Smooth muscle cell (in vitro differentiated cells): Measurements from ENCODE around the gene RERE. TPM values are rescaled to one million over a fixed set of nuclear protein-coding genes. Genes with fewer than 3 reads are reported as not detected.

Source experiments
- DNase-seq: peaks from one replicate; lab custom pipeline; 2025; ENCODE audit not compliant: unreplicated experiment; lab: John Stamatoyannopoulos, UW
- H2AFZ ChIP-seq: fragments of 200-600 bp; sonication (generic); 2 replicates; pipeline ENCODE4 v1.6.0; 2016; ENCODE audit warnings: antibody characterized with exemption, low read depth, mild to moderate bottlenecking
- H3F3A ChIP-seq: fragments of 200-600 bp; sonication (generic); 2 replicates; pipeline ENCODE4 v1.6.0; 2017; ENCODE audit warnings: antibody characterized with exemption, low read depth
- H3K27ac ChIP-seq: fragments of 200-600 bp; sonication (generic); 2 replicates; pipeline ENCODE4 v1.5.1; 2016; ENCODE audit warnings: low read depth, mild to moderate bottlenecking
- H3K27me3 ChIP-seq: fragments of 200-600 bp; sonication (generic); 2 replicates; pipeline ENCODE4 v1.6.1; 2016; ENCODE audit warnings: low read depth, mild to moderate bottlenecking
- H3K36me3 ChIP-seq: fragments of 200-600 bp; sonication (generic); 2 replicates; pipeline ENCODE4 v1.5.1; 2016; ENCODE audit warnings: low read depth
- H3K4me1 ChIP-seq: fragments of 200-600 bp; sonication (generic); 2 replicates; pipeline ENCODE4 v1.5.1; 2016; ENCODE audit warnings: low read depth
- H3K4me2 ChIP-seq: fragments of 200-600 bp; sonication (generic); 2 replicates; pipeline ENCODE4 v1.6.0; 2016; ENCODE audit warnings: mild to moderate bottlenecking
- H3K4me3 ChIP-seq: fragments of 200-600 bp; sonication (generic); 2 replicates; pipeline ENCODE4 v1.5.1; 2016; ENCODE audit warnings: mild to moderate bottlenecking
- H3K79me2 ChIP-seq: fragments of 200-600 bp; sonication (generic); 2 replicates; pipeline ENCODE4 v1.6.0; 2016; ENCODE audit warnings: low read depth, mild to moderate bottlenecking
- H3K9ac ChIP-seq: fragments of 200-600 bp; sonication (generic); 2 replicates; pipeline ENCODE4 v1.6.0; 2016; ENCODE audit warnings: low read depth
- H3K9me3 ChIP-seq: fragments of 200-600 bp; sonication (generic); replicated peaks from 2 replicates; pipeline ENCODE4 v1.5.1; 2016; ENCODE audit warnings: low read depth
- H4K20me1 ChIP-seq: fragments of 200-600 bp; sonication (generic); 2 replicates; pipeline ENCODE4 v1.6.0; 2016; ENCODE audit warnings: low read depth
- CTCF ChIP-seq: fragments of 200-600 bp; sonication (generic); IDR thresholded peaks from 2 replicates; pipeline ENCODE4 v1.5.1; 2017; ENCODE audit warnings: borderline replicate concordance, mild to moderate bottlenecking, antibody characterized with exemption; ENCODE audit not compliant: insufficient read depth, poor library complexity, severe bottlenecking
- WGBS: methylation state at CpG from one replicate; pipeline ENCODE4 v1.1.7; 2016; ENCODE audit warnings: low lambda C conversion rate; 5-methylcytosine and 5-hydroxymethylcytosine counted together
- polyA plus RNA-seq: library from polyadenylated mRNA; unstranded; fragments of >200 nt; fragmentation: Nextera tagmentation; extraction: Ambion mirVana; gene quantifications from 2 replicates; pipeline ENCODE4 v1.2.1, GENCODE V29; 2016
- total RNA-seq: library from RNA; depleted of rRNA; stranded (reverse); fragments of >200 nt; gene quantifications from 2 replicates; pipeline ENCODE4 v1.2.3, GENCODE V29; 2014

The RERE gene
- total and polyA plus RNA-seq, 2 experiments from 2014 or later, result 45.6 to 59.2 TPM

- no peaks in the 10 kb centered on the region for H3K4me1 ChIP-seq
- no peaks in the 10 kb centered on the region for H4K20me1 ChIP-seq
- no peak overlapping the region for H3K4me3 ChIP-seq
- H3K4me2 ChIP-seq, result no peak overlapping the region
- H3K27ac ChIP-seq, result no peak overlapping the region
- H3K9me3 ChIP-seq, result no peaks in the 10 kb centered on the region
- no peak for DNase-seq
- no peak overlapping the region for H2AFZ ChIP-seq
- WGBS, result 97% methylated on average over 36 of the region's 47 CpGs
- H3K9ac ChIP-seq, result no peak overlapping the region
- no peaks in the 10 kb centered on the region for H3K27me3 ChIP-seq
- H3K79me2 ChIP-seq, result no peaks in the 10 kb centered on the region
- no peaks in the 10 kb centered on the region for H3K36me3 ChIP-seq
- no peaks in the 10 kb centered on the region for H3F3A ChIP-seq
- TF ChIP-seq CTCF, result no peak
Measured at GRCh38 chr1:8330271-8331125, 486.9 kb downstream of the RERE start.

- DNase-seq, result no peak
- no peak overlapping the region for H3K9ac ChIP-seq
- WGBS, result 96% methylated on average over 14 of the region's 14 CpGs
Measured at GRCh38 chr1:8329858-8330257, 487.6 kb downstream of the RERE start.

GRCh38 chr1:8329439-8329838 is 488.0 kb downstream of the RERE start:
- Histone ChIP-seq H3K79me2 (no peaks in the 10 kb centered on the region), H4K20me1 (no peaks in the 10 kb centered on the region), H3F3A (no peaks in the 10 kb centered on the region), H3K9me3 (no peaks in the 10 kb centered on the region), H3K36me3 (no peaks in the 10 kb centered on the region), H3K27me3 (no peaks in the 10 kb centered on the region), H3K9ac (no peak overlapping the region), H3K27ac (no peak overlapping the region), H2AFZ (no peak overlapping the region), H3K4me2 (no peak overlapping the region), H3K4me1 (no peaks in the 10 kb centered on the region), H3K4me3 (no peak overlapping the region)
- 83% methylated on average over 12 of the region's 12 CpGs for WGBS
- no peak for TF ChIP-seq CTCF
- no peak for DNase-seq

More at GRCh38 chr1:8329858-8330257, 487.6 kb downstream of the RERE start:
- Histone ChIP-seq H3K79me2 (no peaks in the 10 kb centered on the region), H2AFZ (no peak overlapping the region), H3K27me3 (no peaks in the 10 kb centered on the region), H3K9me3 (no peaks in the 10 kb centered on the region), H3K4me3 (no peak overlapping the region), H3K27ac (no peak overlapping the region), H3K4me1 (no peaks in the 10 kb centered on the region), H4K20me1 (no peaks in the 10 kb centered on the region), H3K4me2 (no peak overlapping the region), H3F3A (no peaks in the 10 kb centered on the region), H3K36me3 (no peaks in the 10 kb centered on the region)
- no peak for TF ChIP-seq CTCF

- 96% methylated on average over 18 of the region's 18 CpGs for WGBS
- Histone ChIP-seq H3K4me2 (no peak overlapping the region), H3F3A (no peaks in the 10 kb centered on the region), H3K27me3 (no peaks in the 10 kb centered on the region), H3K27ac (no peak overlapping the region), H3K9ac (no peak overlapping the region), H3K9me3 (no peaks in the 10 kb centered on the region), H3K4me3 (no peak overlapping the region), H2AFZ (no peak overlapping the region), H3K79me2 (no peaks in the 10 kb centered on the region), H3K36me3 (no peaks in the 10 kb centered on the region), H4K20me1 (no peaks in the 10 kb centered on the region), H3K4me1 (no peaks in the 10 kb centered on the region)
- TF ChIP-seq CTCF, result no peak
- DNase-seq, result no peak
Measured at GRCh38 chr1:8328271-8328670, 489.2 kb downstream of the RERE start.
